ENCODE results near the gene ENOPH1. TPM values are rescaled to one million over a fixed set of nuclear protein-coding genes. Genes with fewer than 3 reads are reported as not detected.

Gene ENOPH1
- total and polyA plus RNA-seq, 2 of the 13 experiments (the other 11 are each of a cell fraction or from before 2014, with no cell fraction given), result 15.5 to 64.3 TPM

DNA sequence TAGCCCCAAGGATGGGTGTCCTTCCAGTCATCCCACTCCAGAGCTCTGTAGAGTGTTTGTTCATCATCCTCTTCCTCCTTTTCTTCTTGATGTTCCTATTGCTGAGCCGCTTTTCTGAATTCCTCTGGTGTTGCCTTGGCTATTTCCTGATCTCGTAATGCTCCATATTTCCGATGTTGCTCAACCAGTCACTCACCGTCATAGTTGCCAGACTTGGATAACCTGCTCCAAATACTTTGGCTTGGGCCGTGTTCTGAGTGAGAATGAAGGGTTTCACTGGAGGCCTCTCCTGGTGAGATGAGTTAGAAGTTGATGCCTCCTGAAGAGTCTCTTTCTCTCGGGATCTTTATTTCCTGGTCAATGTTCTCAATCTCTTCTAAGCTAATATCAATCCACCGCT is 28.8 kb upstream of the ENOPH1 start:
- Histone ChIP-seq H3K9me3 (ENCODE audit: low read length) (no peaks in the 10 kb centered on the region), H3K4me3 (replicated peaks in 1 of 3; ENCODE audit: insufficient read depth in 1 of 3, low read depth in 2 of 3, low read length in 3 of 3) (no peak overlapping the region), H2AFZ (ENCODE audit: low read length) (no peak overlapping the region), H3K4me2 (ENCODE audit: low read depth, low read length) (no peak overlapping the region), H3K27me3 (ENCODE audit: control insufficient read depth in 1 of 2, insufficient read depth in 2 of 2, low read length in 2 of 2) (0 out of 5 replicates have a peak, but pooled peaks cover 0 to 3% of the 10 kb centered on the region in 2 experiments), H3K4me1 (ENCODE audit: insufficient read depth, low read length) (no peaks in the 10 kb centered on the region), H3K79me2 (ENCODE audit: insufficient read depth, low read length) (no peaks in the 10 kb centered on the region), H3K36me3 (replicated peaks in 1 of 2; ENCODE audit: control insufficient read depth in 1 of 2, insufficient read depth in 2 of 2, low read length in 2 of 2) (no peaks in the 10 kb centered on the region), H4K20me1 (ENCODE audit: insufficient read depth, low read length) (no peaks in the 10 kb centered on the region), H3K27ac (ENCODE audit: extremely low read length, insufficient read depth, low read length) (no peak overlapping the region), H3K9ac (ENCODE audit: insufficient read depth, low read depth, low read length) (no peak overlapping the region)
- ChIA-PET CTCF (ENCODE audit: low intra/inter-chr PET ratio, low total read pairs) (no interaction called here), POLR2A (no interaction called here)
- FAIRE-seq, result no peak
- in situ Hi-C loops (cut with HindIII; ENCODE audit: extremely low pct_ligation_motif_present, low pct_unique_long_range_greater_than_20kb), result no loop called here
- WGBS (ENCODE audit: low lambda C conversion rate), result 59% methylated on average over 7 of the region's 7 CpGs
- DNase-seq (ENCODE audit: low spot score), result no peak
- ATAC-seq, result no peak; the same call in 2 of the 3 replicates
- TF ChIP-seq ATF2 (CRISPR knock-in tag; IDR thresholded peaks at IDR 0.05), result no peak
- no peak for TF ChIP-seq ZNF776 (CRISPR knock-in tag; IDR thresholded peaks at IDR 0.05)
- no peak for TF ChIP-seq SP1 (IDR thresholded peaks at IDR 0.05)
- TF ChIP-seq SP1 (CRISPR knock-in tag; IDR thresholded peaks at IDR 0.05), result no peak
- no peak for TF ChIP-seq ZNF746 (CRISPR knock-in tag; IDR thresholded peaks at IDR 0.05)
- no peak for TF ChIP-seq ZNF549 (CRISPR knock-in tag; IDR thresholded peaks at IDR 0.05)
- no peak for TF ChIP-seq ZNF337 (CRISPR knock-in tag; IDR thresholded peaks at IDR 0.05; ENCODE audit: borderline replicate concordance, low read depth)
- TF ChIP-seq ATF5 (CRISPR knock-in tag; IDR thresholded peaks at IDR 0.05; ENCODE audit: low read depth), result no peak
- no peak for TF ChIP-seq FOXO1 (CRISPR knock-in tag; IDR thresholded peaks at IDR 0.05)
- TF ChIP-seq TBL1XR1 (IDR thresholded peaks at IDR 0.05; ENCODE audit: borderline replicate concordance, low read length, partially characterized antibody), result no peak
- no peak for TF ChIP-seq BCL6 (CRISPR knock-in tag; IDR thresholded peaks at IDR 0.05)
- no peak for TF ChIP-seq SSRP1 (CRISPR knock-in tag; IDR thresholded peaks at IDR 0.05)
- no peak for TF ChIP-seq HIC2 (CRISPR knock-in tag; IDR thresholded peaks at IDR 0.05; ENCODE audit: low read depth)
- no peak for TF ChIP-seq ZNF709 (CRISPR knock-in tag; IDR thresholded peaks at IDR 0.05)
- TF ChIP-seq ZFY (CRISPR knock-in tag; IDR thresholded peaks at IDR 0.05), result no peak
- TF ChIP-seq SMARCE1 (IDR thresholded peaks at IDR 0.05; ENCODE audit: borderline replicate concordance), result no peak
- no peak for TF ChIP-seq KDM3A (CRISPR knock-in tag; IDR thresholded peaks at IDR 0.05; ENCODE audit: low read depth)
- TF ChIP-seq SCMH1 (CRISPR knock-in tag; IDR thresholded peaks at IDR 0.05; ENCODE audit: borderline replicate concordance), result no peak
- TF ChIP-seq CREB1 (IDR thresholded peaks at IDR 0.05), result no peak
- no peak for TF ChIP-seq CREB1 (CRISPR knock-in tag; IDR thresholded peaks at IDR 0.05)
- no peak for TF ChIP-seq THAP7 (CRISPR knock-in tag; IDR thresholded peaks at IDR 0.05)
- no peak for TF ChIP-seq ZNF761 (CRISPR knock-in tag; conservative IDR thresholded peaks at IDR 0.05)
- intact Hi-C loops (cut with micrococcal nuclease; ENCODE audit: unreplicated experiment), result no loop called here
- BruUV-seq (replicated peaks), result no TSS peak
